Measurements from ENCODE around the gene GRM8.
A peak's percentile ranks its signal among the peaks of the same experiment; 100 is the strongest.

GRM8 gene

GRCh38 chr7:126700807-126701604 lies 551.7 kb downstream of the GRM8 start:
- TF ChIP-seq, protein P1, sequence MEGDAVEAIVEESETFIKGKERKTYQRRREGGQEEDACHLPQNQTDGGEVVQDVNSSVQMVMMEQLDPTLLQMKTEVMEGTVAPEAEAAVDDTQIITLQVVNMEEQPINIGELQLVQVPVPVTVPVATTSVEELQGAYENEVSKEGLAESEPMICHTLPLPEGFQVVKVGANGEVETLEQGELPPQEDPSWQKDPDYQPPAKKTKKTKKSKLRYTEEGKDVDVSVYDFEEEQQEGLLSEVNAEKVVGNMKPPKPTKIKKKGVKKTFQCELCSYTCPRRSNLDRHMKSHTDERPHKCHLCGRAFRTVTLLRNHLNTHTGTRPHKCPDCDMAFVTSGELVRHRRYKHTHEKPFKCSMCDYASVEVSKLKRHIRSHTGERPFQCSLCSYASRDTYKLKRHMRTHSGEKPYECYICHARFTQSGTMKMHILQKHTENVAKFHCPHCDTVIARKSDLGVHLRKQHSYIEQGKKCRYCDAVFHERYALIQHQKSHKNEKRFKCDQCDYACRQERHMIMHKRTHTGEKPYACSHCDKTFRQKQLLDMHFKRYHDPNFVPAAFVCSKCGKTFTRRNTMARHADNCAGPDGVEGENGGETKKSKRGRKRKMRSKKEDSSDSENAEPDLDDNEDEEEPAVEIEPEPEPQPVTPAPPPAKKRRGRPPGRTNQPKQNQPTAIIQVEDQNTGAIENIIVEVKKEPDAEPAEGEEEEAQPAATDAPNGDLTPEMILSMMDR (IDR thresholded peaks at IDR 0.05; ENCODE audit: extremely low read depth, missing control alignments): no peak
- DNase-seq (ENCODE audit: low spot score): peak; percentile 76

DNA sequence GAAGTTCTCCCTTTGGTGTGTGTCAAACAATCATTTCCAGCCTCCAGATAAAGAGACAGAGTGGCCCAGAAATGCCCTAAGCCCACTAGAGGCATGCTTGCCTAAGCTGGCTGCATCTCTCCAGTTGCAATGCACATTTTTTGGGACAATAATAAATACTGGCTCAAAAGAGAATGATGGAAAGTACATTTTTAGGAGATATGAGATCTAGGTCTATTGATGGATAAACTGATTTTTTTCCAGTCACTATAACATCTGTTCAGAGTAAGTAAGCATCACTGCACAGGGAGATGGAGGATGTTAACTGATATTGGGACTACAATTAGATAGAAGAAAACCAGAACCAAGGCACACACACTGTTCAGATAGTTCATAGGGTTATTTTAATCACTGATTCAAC lies 553.0 kb downstream of the GRM8 start:
- DNase-seq (ENCODE audit: low spot score): no peak
- TF ChIP-seq, protein P1 (IDR thresholded peaks at IDR 0.05; ENCODE audit: extremely low read depth, missing control alignments): no peak

DNA sequence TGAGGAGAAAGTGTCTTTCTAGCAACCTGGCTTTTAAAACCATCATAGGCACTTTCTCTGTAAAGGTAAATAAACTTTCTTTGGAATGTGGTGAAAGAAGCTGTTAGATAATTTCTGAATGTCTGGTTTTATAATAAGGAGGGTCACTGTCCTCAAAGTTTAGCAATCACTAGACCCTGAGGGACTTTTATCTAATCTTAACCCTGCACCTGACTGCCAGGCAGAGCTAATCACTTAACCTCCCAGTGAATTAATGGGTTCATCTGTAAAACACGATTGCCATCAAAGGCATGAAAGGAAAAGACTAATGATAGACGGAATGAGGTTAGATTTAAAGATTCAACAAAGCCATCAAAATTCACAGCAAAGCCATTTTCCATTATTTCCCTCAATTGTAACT lies 553.8 kb downstream of the GRM8 start:
- TF ChIP-seq, protein P1 (IDR thresholded peaks at IDR 0.05; ENCODE audit: extremely low read depth, missing control alignments): no peak
- no peak for DNase-seq (ENCODE audit: low spot score)

- TF ChIP-seq, protein P1 (IDR thresholded peaks at IDR 0.05; ENCODE audit: extremely low read depth, missing control alignments): no peak
- no peak for DNase-seq (ENCODE audit: low spot score)
These were observed 554.3 kb downstream of the GRM8 start for GRCh38 chr7:126698446-126698845.

- TF ChIP-seq, protein P1 (IDR thresholded peaks at IDR 0.05; ENCODE audit: extremely low read depth, missing control alignments): no peak
- peak; percentile 40 for DNase-seq (ENCODE audit: low spot score)
These were observed 556.3 kb downstream of the GRM8 start for GRCh38 chr7:126696256-126697038.

DNA sequence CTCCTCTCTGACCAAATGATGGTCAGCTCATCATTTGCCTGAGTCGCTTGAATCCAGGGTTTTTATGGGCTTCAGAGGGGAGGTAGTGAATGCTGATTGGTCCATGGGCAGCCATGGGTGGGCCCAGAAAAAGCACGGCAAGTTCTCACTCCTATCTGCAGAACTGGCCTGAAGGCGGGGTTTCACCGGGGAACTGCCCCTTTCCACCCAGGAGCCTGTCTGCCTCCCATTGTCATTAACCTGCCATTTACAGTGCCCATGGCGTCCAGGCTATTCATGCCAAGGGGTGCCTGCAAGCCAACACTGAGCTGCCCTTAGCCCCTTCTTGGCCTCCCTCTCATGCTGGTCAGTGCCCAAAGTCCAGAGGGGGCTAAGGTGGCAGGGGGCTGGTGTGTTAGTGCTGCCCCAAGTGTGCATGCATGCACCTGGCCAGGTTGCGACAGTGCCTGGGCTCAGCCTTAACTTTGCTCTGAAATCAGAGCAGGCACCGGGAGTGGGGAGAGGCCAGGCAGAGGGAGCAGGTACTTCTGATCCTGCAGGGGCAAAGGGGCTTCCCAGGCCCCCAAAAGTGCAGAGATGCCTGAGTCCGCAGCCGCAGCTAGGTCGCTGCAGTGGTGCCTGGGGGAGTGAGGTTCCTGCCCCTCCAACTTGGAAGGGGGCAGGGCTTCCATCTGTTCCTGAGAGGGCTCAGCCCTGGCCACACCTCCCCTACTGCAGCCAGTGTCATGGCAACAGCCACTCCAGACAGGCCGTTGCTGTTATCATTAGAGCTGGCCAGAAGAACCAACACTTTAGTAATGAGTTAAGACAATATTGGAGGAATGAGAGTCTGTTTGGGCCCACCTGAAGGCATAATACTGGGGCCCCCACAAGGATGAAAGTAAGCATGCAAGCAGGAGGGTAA lies 561.6 kb downstream of the GRM8 start:
- DNase-seq (ENCODE audit: low spot score): no peak

More for the DNA sequence above, 561.6 kb downstream of the GRM8 start:
- TF ChIP-seq, protein P1 (IDR thresholded peaks at IDR 0.05; ENCODE audit: extremely low read depth, missing control alignments): no peak
